ENCODE data around the gene MESP1. TPM values are rescaled to one million over a fixed set of nuclear protein-coding genes. Genes with fewer than 3 reads are reported as not detected.

MESP1 gene
- total and polyA plus RNA-seq, 10 of the 15 experiments (the other 5 are each of a cell fraction or from before 2014, with no cell fraction given), result 0.04 to 1.1 (median 0.57) TPM; not detected in 2

GRCh38 chr15:89780601-89781000 lies 29.6 kb upstream of the MESP1 start:
- ATAC-seq (no peak), DNase-seq (ENCODE audit: low read depth, low spot score) (no peak), FAIRE-seq (no peak)
- peak overlapping the region; percentile 92 for H3K4me2 ChIP-seq (ENCODE audit: control insufficient read depth, insufficient read depth)
- ChIA-PET CTCF (interaction anchor here (1.0 to 2.0 kb wide), 6 partner anchors 20 to 110 kb away, joined by 3 to 14 read pairs (median 4); no protein-coding TSS in a partner anchor), POLR2A (interaction anchor here (0.5 to 1.0 kb wide), 2 partner anchors 15 to 19 kb away, joined by 3 read pairs; no protein-coding TSS in a partner anchor), RAD21 (ENCODE audit: unreplicated experiment) (interaction anchor here (1.0 to 2.3 kb wide), 2 partner anchors 15 to 94 kb away, joined by 4 to 15 read pairs; no protein-coding TSS in a partner anchor), SMC1A (ENCODE audit: uncharacterized antibody, unreplicated experiment) (interaction anchor here (0.7 to 2.3 kb wide), 4 partner anchors 15 to 94 kb away, joined by 3 to 13 read pairs (median 3); no protein-coding TSS in a partner anchor)
- H3K27me3 ChIP-seq (replicated peaks in 1 of 2; ENCODE audit: control insufficient read depth in 2 of 2, insufficient read depth in 2 of 2, low read length in 1 of 2), result no peaks in the 10 kb centered on the region
- BruUV-seq (replicated peaks), result no TSS peak
- H2AFZ ChIP-seq (ENCODE audit: control insufficient read depth, low read depth, low read length), result peak overlapping the region; percentile 73
- TF ChIP-seq SIX5 (IDR thresholded peaks at IDR 0.05; ENCODE audit: low read depth, low read length, severe bottlenecking), result no peak
- no peaks in the 10 kb centered on the region for H3K79me2 ChIP-seq (ENCODE audit: control insufficient read depth, insufficient read depth, low read length)
- H3K4me1 ChIP-seq (ENCODE audit: control insufficient read depth, insufficient read depth, low read length), result peaks cover 31% of the 10 kb centered on the region
- intact Hi-C loops (cut with micrococcal nuclease; ENCODE audit: unreplicated experiment) (no loop called here), in situ Hi-C loops (cut with MboI) (no loop called here)
- peak overlapping the region; percentile 17; the same call in 1 of the 2 replicates for H3K27ac ChIP-seq (ENCODE audit: control insufficient read depth, insufficient read depth)
- no peaks in the 10 kb centered on the region; the same call in 2 of the 3 replicates for H3K9me3 ChIP-seq (replicated peaks; ENCODE audit: control insufficient read depth, insufficient read depth, low read length)
- H3K4me3 ChIP-seq, result no peak overlapping the region
- H3K9ac ChIP-seq (ENCODE audit: control insufficient read depth, insufficient read depth, low read length), result peak overlapping the region; percentile 14; the same call in 1 of the 2 replicates
- WGBS (ENCODE audit: insufficient coverage, insufficient replicate concordance, low lambda C conversion rate, missing lambda C conversion rate), result 33% methylated on average over 6 of the region's 6 CpGs
- no peaks in the 10 kb centered on the region for H4K20me1 ChIP-seq (ENCODE audit: control insufficient read depth, insufficient read depth)
- no peaks in the 10 kb centered on the region for H3K36me3 ChIP-seq (ENCODE audit: control insufficient read depth in 2 of 2, insufficient read depth in 2 of 2, low read length in 1 of 2)

GRCh38 chr15:89778861-89779260 lies 27.8 kb upstream of the MESP1 start:
- in situ Hi-C loops (cut with MboI), result no loop called here
- WGBS (ENCODE audit: insufficient coverage, insufficient replicate concordance, low lambda C conversion rate, missing lambda C conversion rate), result 71% methylated on average over 4 of the region's 4 CpGs
- SMC1A ChIA-PET (ENCODE audit: uncharacterized antibody, unreplicated experiment), result no interaction called here

More at GRCh38 chr15:89778861-89779260, 27.8 kb upstream of the MESP1 start:
- ChIA-PET POLR2A (no interaction called here), CTCF (interaction anchor here (1.3 kb wide), 1 partner anchor 292 kb away, joined by 3 read pairs; no protein-coding TSS in a partner anchor), RAD21 (ENCODE audit: unreplicated experiment) (no interaction called here)
- BruUV-seq (replicated peaks), result no TSS peak
- H4K20me1 ChIP-seq (ENCODE audit: control insufficient read depth, insufficient read depth), result no peaks in the 10 kb centered on the region
- DNase-seq (ENCODE audit: low read depth, low spot score) (no peak), ATAC-seq (no peak), FAIRE-seq (no peak)
- peaks cover 31% of the 10 kb centered on the region for H3K4me1 ChIP-seq (ENCODE audit: control insufficient read depth, insufficient read depth, low read length)
- no peak overlapping the region for H3K9ac ChIP-seq (ENCODE audit: control insufficient read depth, insufficient read depth, low read length)
- no peaks in the 10 kb centered on the region for H3K9me3 ChIP-seq (replicated peaks; ENCODE audit: control insufficient read depth, insufficient read depth, low read length)
- H2AFZ ChIP-seq (ENCODE audit: control insufficient read depth, low read depth, low read length), result no peak overlapping the region
- H3K27me3 ChIP-seq (replicated peaks in 1 of 2; ENCODE audit: control insufficient read depth in 2 of 2, insufficient read depth in 2 of 2, low read length in 1 of 2), result no peaks in the 10 kb centered on the region
- H3K36me3 ChIP-seq (ENCODE audit: control insufficient read depth in 2 of 2, insufficient read depth in 2 of 2, low read length in 1 of 2), result no peaks in the 10 kb centered on the region
- H3K27ac ChIP-seq (ENCODE audit: control insufficient read depth, insufficient read depth), result no peak overlapping the region
- no peak overlapping the region for H3K4me3 ChIP-seq
- intact Hi-C loops (cut with micrococcal nuclease; ENCODE audit: unreplicated experiment), result no loop called here
- H3K79me2 ChIP-seq (ENCODE audit: control insufficient read depth, insufficient read depth, low read length), result no peaks in the 10 kb centered on the region
- H3K4me2 ChIP-seq (ENCODE audit: control insufficient read depth, insufficient read depth), result no peak overlapping the region
- TF ChIP-seq HDAC6 (IDR thresholded peaks at IDR 0.05; ENCODE audit: unreplicated experiment) (no peak), SMC3 (IDR thresholded peaks at IDR 0.05; ENCODE audit: borderline replicate concordance, low read length) (no peak), PRDM15 (CRISPR knock-in tag; IDR thresholded peaks at IDR 0.05) (no peak)

Measured in GM12878 (cell line).